Measurements from ENCODE around the gene CASP10.

- TF ChIP-seq CTCF (IDR thresholded peaks at IDR 0.05) (no peak), EZH2 (IDR thresholded peaks at IDR 0.05; ENCODE audit: borderline replicate concordance, insufficient read depth, low read depth, low read length, poor library complexity, severe bottlenecking) (no peak)
Measured at GRCh38 chr2:201171259-201171814, 11.6 kb upstream of the CASP10 start.
